Mesenchymal stem cell (in vitro differentiated cells and primary cell): Measurements from ENCODE around the gene CCL22. TPM values are rescaled to one million over a fixed set of nuclear protein-coding genes. Genes with fewer than 3 reads are reported as not detected.

ENCODE experiments used
- DNase-seq: peaks from one replicate; pipeline ENCODE4 v3.0.0-alpha.2; 2013
- H2AFZ ChIP-seq: one replicate; pipeline ENCODE4 v1.6.1; 2013; ENCODE audit warnings: low read depth, mild to moderate bottlenecking, control low read depth, inconsistent platforms, low read length, moderate library complexity
- H2AK5ac ChIP-seq: 2 replicates; pipeline ENCODE4 v1.6.1; 2013; ENCODE audit warnings: low read length, moderate library complexity, mild to moderate bottlenecking, inconsistent platforms; ENCODE audit not compliant: severe bottlenecking
- H2BK120ac ChIP-seq: one replicate; pipeline ENCODE4 v1.6.1; 2013; ENCODE audit warnings: low read depth, mild to moderate bottlenecking, inconsistent platforms, low read length, moderate library complexity
- H2BK12ac ChIP-seq, 2 experiments: one replicate each; pipeline ENCODE4 v1.6.1; 2013; ENCODE audit warnings: inconsistent platforms in 2 of 2, low read length in 2 of 2, mild to moderate bottlenecking in 2 of 2, moderate library complexity in 2 of 2, control low read depth in 1 of 2
- H2BK15ac ChIP-seq: one replicate; pipeline ENCODE4 v1.6.1; 2013; ENCODE audit warnings: mild to moderate bottlenecking, low read depth, inconsistent platforms; ENCODE audit not compliant: poor library complexity, severe bottlenecking
- H2BK5ac ChIP-seq: 2 replicates; pipeline ENCODE4 v1.6.1; 2013; ENCODE audit warnings: low read depth, mild to moderate bottlenecking, low read length, control low read depth, inconsistent platforms; ENCODE audit not compliant: poor library complexity, severe bottlenecking
- H3K14ac ChIP-seq, 2 experiments: one replicate each; pipeline ENCODE4 v1.6.1; 2013; ENCODE audit warnings: inconsistent platforms in 2 of 2, low read length in 2 of 2, control low read depth in 1 of 2, mild to moderate bottlenecking in 1 of 2, moderate library complexity in 1 of 2
- H3K18ac ChIP-seq, 2 experiments: one replicate each; pipeline ENCODE4 v1.6.1; 2013; ENCODE audit warnings: inconsistent platforms in 2 of 2, low read length in 2 of 2, control low read depth in 1 of 2, low read depth in 1 of 2, mild to moderate bottlenecking in 1 of 2
- H3K23ac ChIP-seq, 2 experiments: one replicate each; pipeline ENCODE4 v1.6.1; 2013; ENCODE audit warnings: inconsistent platforms in 2 of 2, low read length in 2 of 2, mild to moderate bottlenecking in 2 of 2, moderate library complexity in 2 of 2, control low read depth in 1 of 2
- H3K27ac ChIP-seq: 2 replicates; pipeline ENCODE4 v1.5.1; 2013; ENCODE audit warnings: mild to moderate bottlenecking, moderate library complexity, low read length, control low read depth, inconsistent platforms; ENCODE audit not compliant: poor library complexity, severe bottlenecking
- H3K27me3 ChIP-seq, 2 experiments: 2 replicates each; pipeline versions ENCODE4 v1.6.1 to v1.7.0; 2013; ENCODE audit warnings: low read length in 2 of 2, mild to moderate bottlenecking in 2 of 2, moderate library complexity in 2 of 2, control low read depth in 1 of 2, inconsistent platforms in 1 of 2; ENCODE audit not compliant: control insufficient read depth in 1 of 2, insufficient read depth in 1 of 2
- H3K36me3 ChIP-seq, 2 experiments: 2 replicates each; pipeline versions ENCODE4 v1.6.1 to v1.7.0; 2013; ENCODE audit warnings: low read length in 2 of 2, control low read depth in 1 of 2, inconsistent platforms in 1 of 2, low read depth in 1 of 2, mild to moderate bottlenecking in 1 of 2; ENCODE audit not compliant: insufficient read depth in 2 of 2, control insufficient read depth in 1 of 2
- H3K4ac ChIP-seq, 2 experiments: one replicate each; pipeline ENCODE4 v1.6.1; 2013; ENCODE audit warnings: inconsistent platforms in 2 of 2, low read length in 2 of 2, mild to moderate bottlenecking in 2 of 2, moderate library complexity in 2 of 2, control low read depth in 1 of 2, low read depth in 1 of 2
- H3K4me1 ChIP-seq: 2 replicates; pipeline ENCODE4 v1.6.1; 2013; ENCODE audit warnings: low read depth, low read length, control low read depth; ENCODE audit not compliant: control insufficient read depth, insufficient read depth
- H3K4me2 ChIP-seq: 2 replicates; pipeline ENCODE4 v1.6.1; 2013; ENCODE audit warnings: low read length, mild to moderate bottlenecking, inconsistent platforms; ENCODE audit not compliant: poor library complexity, severe bottlenecking
- H3K4me3 ChIP-seq, 2 experiments: 2 replicates each; pipeline versions ENCODE4 v1.5.1 to v1.7.0; 2013; ENCODE audit warnings: low read length in 2 of 2, mild to moderate bottlenecking in 2 of 2, control low read depth in 1 of 2, low read depth in 1 of 2; ENCODE audit not compliant: insufficient read depth in 1 of 2
- H3K79me1 ChIP-seq: replicated peaks from 2 replicates; pipeline ENCODE4 v1.6.1; 2013; ENCODE audit warnings: mild to moderate bottlenecking, control low read depth, low read length, inconsistent platforms; ENCODE audit not compliant: poor library complexity, severe bottlenecking
- H3K9ac ChIP-seq: 2 replicates; pipeline ENCODE4 v1.7.0; 2013; ENCODE audit warnings: mild to moderate bottlenecking, low read length, moderate library complexity
- H3K9me3 ChIP-seq: 2 replicates; pipeline ENCODE4 v1.7.0; 2013; ENCODE audit warnings: mild to moderate bottlenecking, low read length; ENCODE audit not compliant: control insufficient read depth
- H4K8ac ChIP-seq: one replicate; pipeline ENCODE4 v1.6.1; 2013; ENCODE audit warnings: inconsistent platforms, mild to moderate bottlenecking, low read length, moderate library complexity
- H4K91ac ChIP-seq: one replicate; pipeline ENCODE4 v1.6.1; 2013; ENCODE audit warnings: mild to moderate bottlenecking, low read length, inconsistent platforms
- WGBS: methylation state at CpG from one replicate; pipeline ENCODE4 v1.1.7; 2013; ENCODE audit warnings: mixed read lengths; 5-methylcytosine and 5-hydroxymethylcytosine counted together
- small RNA-seq: library from polyadenylated mRNA; stranded (forward); fragments of <200 nt; extraction: miRNeasy Mini kit (QIAGEN cat#:217004); gene quantifications from one replicate; pipeline ENCODE3, GENCODE V24; 2013; ENCODE audit warnings: low read depth

Gene CCL22

GRCh38 chr16:57412584-57412983, 54.0 kb downstream of the CCL22 start:
- Histone ChIP-seq H3K9me3 (no peaks in the 10 kb centered on the region), H3K4me1 (peaks cover 7% of the 10 kb centered on the region), H2AK5ac (no peak overlapping the region), H2BK5ac (no peak overlapping the region), H3K4me3 (no peak overlapping the region), H2BK120ac (no peak overlapping the region), H3K36me3 (no peaks in the 10 kb centered on the region), H2BK12ac (no peak overlapping the region), H4K8ac (no peak overlapping the region), H2BK15ac (no peak overlapping the region), H3K9ac (no peak overlapping the region), H4K91ac (no peak overlapping the region), H3K23ac (no peak overlapping the region), H3K4ac (no peak overlapping the region), H3K18ac (no peak overlapping the region), H3K4me2 (no peak overlapping the region), H2AFZ (no peak overlapping the region), H3K27ac (no peak overlapping the region), H3K79me1 (no peaks in the 10 kb centered on the region), H3K27me3 (peaks cover 23 to 69% of the 10 kb centered on the region in 2 experiments), H3K14ac (no peak overlapping the region)
- no peak for DNase-seq
- WGBS: 93% methylated on average over 9 of the region's 9 CpGs

- 91% methylated on average over 5 of the region's 5 CpGs for WGBS
- Histone ChIP-seq H3K36me3 (no peaks in the 10 kb centered on the region), H3K9me3 (no peaks in the 10 kb centered on the region)
Observed at GRCh38 chr16:57413301-57413730, 54.7 kb downstream of the CCL22 start.

GRCh38 chr16:57413733-57414132, 55.1 kb downstream of the CCL22 start:
- H4K91ac ChIP-seq: no peak overlapping the region
- H2BK15ac ChIP-seq: no peak overlapping the region
- H3K79me1 ChIP-seq: no peaks in the 10 kb centered on the region
- H3K4me2 ChIP-seq: no peak overlapping the region
- no peaks in the 10 kb centered on the region for H3K36me3 ChIP-seq
- H3K9me3 ChIP-seq: no peaks in the 10 kb centered on the region
- no peak overlapping the region for H4K8ac ChIP-seq
- DNase-seq: no peak
- H3K27me3 ChIP-seq: peaks cover 23 to 62% of the 10 kb centered on the region in 2 experiments
- no peak overlapping the region for H2AK5ac ChIP-seq
- no peak overlapping the region for H3K18ac ChIP-seq
- no peak overlapping the region for H3K4me3 ChIP-seq
- H2AFZ ChIP-seq: no peak overlapping the region
- no peak overlapping the region for H2BK5ac ChIP-seq
- no peak overlapping the region for H2BK120ac ChIP-seq
- WGBS: 70% methylated on average over 5 of the region's 7 CpGs
- H3K23ac ChIP-seq: no peak overlapping the region
- no peak overlapping the region for H3K14ac ChIP-seq
- no peak overlapping the region for H2BK12ac ChIP-seq
- no peak overlapping the region for H3K9ac ChIP-seq
- H3K4me1 ChIP-seq: peaks cover 9% of the 10 kb centered on the region
- H3K27ac ChIP-seq: no peak overlapping the region
- H3K4ac ChIP-seq: no peak overlapping the region

More at GRCh38 chr16:57413301-57413730, 54.7 kb downstream of the CCL22 start:
- Histone ChIP-seq H4K91ac (no peak overlapping the region), H3K14ac (no peak overlapping the region), H2BK12ac (no peak overlapping the region), H3K27ac (no peak overlapping the region), H3K23ac (no peak overlapping the region), H3K27me3 (peaks cover 23 to 62% of the 10 kb centered on the region in 2 experiments), H2AFZ (no peak overlapping the region), H3K4me2 (no peak overlapping the region), H2AK5ac (no peak overlapping the region), H3K4me3 (no peak overlapping the region), H3K9ac (no peak overlapping the region), H2BK15ac (no peak overlapping the region), H3K4me1 (peaks cover 9% of the 10 kb centered on the region), H2BK5ac (no peak overlapping the region), H3K4ac (no peak overlapping the region), H3K79me1 (no peaks in the 10 kb centered on the region), H4K8ac (no peak overlapping the region), H3K18ac (no peak overlapping the region), H2BK120ac (no peak overlapping the region)
- no peak for DNase-seq

Small RNA genes lying within 50 kb of the gene (small RNA-seq; reads per million reads assigned to genes)
- not detected for gene AC108081.1
